ENCODE measurements around the gene LPIN1.
"Not testable (repeated sequence)": the region's sequence is repeated elsewhere in the genome, so short reads cannot be mapped to it uniquely, and the experiment has no call there.

LPIN1 gene

GRCh38 chr2:11723061-11723371 lies 23.4 kb upstream of the LPIN1 start:
- DNase-seq (ENCODE audit: low read depth) = no peak
- TF ChIP-seq CTCF (conservative IDR thresholded peaks at IDR 0.05; ENCODE audit: low read length) = no peak
- no peak overlapping the region for H3K4me3 ChIP-seq (ENCODE audit: low read length)

- no peak overlapping the region for H3K4me3 ChIP-seq (ENCODE audit: low read length)
- no peak for DNase-seq (ENCODE audit: low read depth)
- TF ChIP-seq CTCF (conservative IDR thresholded peaks at IDR 0.05; ENCODE audit: low read length) = no peak
These were observed 22.3 kb upstream of the LPIN1 start for GRCh38 chr2:11724151-11724550.

GRCh38 chr2:11726384-11726783 lies 20.0 kb upstream of the LPIN1 start:
- no peak for DNase-seq (ENCODE audit: low read depth)

GRCh38 chr2:11729362-11730212 lies 16.8 kb upstream of the LPIN1 start:
- DNase-seq (ENCODE audit: low read depth) = no peak
- no peak for TF ChIP-seq CTCF (conservative IDR thresholded peaks at IDR 0.05; ENCODE audit: low read length)
- no peak overlapping the region for H3K4me3 ChIP-seq (ENCODE audit: low read length)

More at GRCh38 chr2:11726384-11726783, 20.0 kb upstream of the LPIN1 start:
- no peak overlapping the region for H3K4me3 ChIP-seq (ENCODE audit: low read length)
- no peak for TF ChIP-seq CTCF (conservative IDR thresholded peaks at IDR 0.05; ENCODE audit: low read length)

- not testable (repeated sequence) for H3K4me3 ChIP-seq (ENCODE audit: low read length)
- peak; percentile 52 for DNase-seq (ENCODE audit: low read depth)
These were observed 15.0 kb upstream of the LPIN1 start for GRCh38 chr2:11731214-11731984.

GRCh38 chr2:11732587-11732986 lies 13.8 kb upstream of the LPIN1 start:
- H3K4me3 ChIP-seq (ENCODE audit: low read length) = no peak overlapping the region
- TF ChIP-seq CTCF (conservative IDR thresholded peaks at IDR 0.05; ENCODE audit: low read length) = no peak
- no peak for DNase-seq (ENCODE audit: low read depth)

GRCh38 chr2:11737852-11738251 lies 8.6 kb upstream of the LPIN1 start:
- not testable (repeated sequence) for DNase-seq (ENCODE audit: low read depth); H3K4me3 ChIP-seq (ENCODE audit: low read length)
